Lower leg skin (tissue), 4 donors: ENCODE data around the gene PPM1K. TPM values are rescaled to one million over a fixed set of nuclear protein-coding genes. Genes with fewer than 3 reads are reported as not detected.

ENCODE experiments used
- DNase-seq, 2 donors: peaks; one replicate each; pipeline ENCODE4 v3.0.0-alpha.2; 2019; ENCODE audit warnings: low spot score in 2 of 2
- H3K4me3 ChIP-seq: fragments of 200-600 bp; sonication (generic); 2 replicates; pipeline ENCODE4 v1.5.1; 2017; ENCODE audit warnings: mild to moderate bottlenecking, low read depth; ENCODE audit not compliant: poor library complexity, severe bottlenecking
- CTCF ChIP-seq, 3 donors: fragments of 450-650 bp; IDR thresholded peaks; one replicate each; pipeline ENCODE4 v1.5.1; 2016; ENCODE audit warnings: antibody characterized with exemption in 3 of 3, mild to moderate bottlenecking in 3 of 3, moderate library complexity in 2 of 3
- POLR2A ChIP-seq, 2 donors: fragments of 450-650 bp; IDR thresholded peaks; one replicate each; pipeline ENCODE4 v1.6.1; 2016 to 2017; ENCODE audit warnings: antibody characterized with exemption in 2 of 2, mild to moderate bottlenecking in 1 of 2, moderate library complexity in 1 of 2
- WGBS, 2 donors: methylation state at CpG; one replicate each; pipeline ENCODE4 v1.1.5; 2018; 5-methylcytosine and 5-hydroxymethylcytosine counted together
- intact Hi-C: fragments of 100-400 bp; cut with DNase I; formaldehyde crosslinking; loops from one replicate; pipeline ENCODE4 v1.15.0; 2023; ENCODE audit warnings: low total_unique reads
- total RNA-seq, 4 donors: library from RNA; depleted of rRNA; stranded (reverse); fragments of >200 nt; gene quantifications; one replicate each; pipeline ENCODE4 v1.1.0, GENCODE V29; 2016

The PPM1K gene
- total RNA-seq, 4 donors from 2014 or later: 7.4 to 13.6 (median 8.2) TPM

GRCh38 chr4:88247148-88247547 lies 37.2 kb downstream of the PPM1K start:
- intact Hi-C loops: no loop called here
- 68 to 82% methylated on average over 3 of the region's 3 CpGs for WGBS, 2 donors
- TF ChIP-seq CTCF (IDR thresholded peaks at IDR 0.05) (no peak), POLR2A (IDR thresholded peaks at IDR 0.05) (no peak)
- H3K4me3 ChIP-seq: no peak overlapping the region
- no peak for DNase-seq

GRCh38 chr4:88246600-88246999 lies 37.8 kb downstream of the PPM1K start:
- 71 to 85% methylated on average over 2 of the region's 2 CpGs for WGBS, 2 donors
- intact Hi-C loops: no loop called here
- TF ChIP-seq CTCF (IDR thresholded peaks at IDR 0.05) (no peak), POLR2A (IDR thresholded peaks at IDR 0.05) (no peak)
- H3K4me3 ChIP-seq: no peak overlapping the region
- no peak for DNase-seq

- no peak for DNase-seq
- TF ChIP-seq CTCF (IDR thresholded peaks at IDR 0.05): no peak
- TF ChIP-seq POLR2A (IDR thresholded peaks at IDR 0.05): no peak
- 68 to 74% methylated on average over 16 to 17 of the region's 17 CpGs for WGBS, 2 donors
These were observed 39.4 kb downstream of the PPM1K start for GRCh38 chr4:88244816-88245579.

GRCh38 chr4:88244056-88244455 lies 40.3 kb downstream of the PPM1K start:
- H3K4me3 ChIP-seq: no peak overlapping the region
- intact Hi-C loops: no loop called here
- WGBS, 2 donors: 84 to 89% methylated on average over 8 to 13 of the region's 13 CpGs
- TF ChIP-seq CTCF (IDR thresholded peaks at IDR 0.05): no peak
- no peak for DNase-seq

More at GRCh38 chr4:88244816-88245579, 39.4 kb downstream of the PPM1K start:
- intact Hi-C loops: no loop called here
- H3K4me3 ChIP-seq: no peak overlapping the region

GRCh38 chr4:88242144-88242543 lies 42.2 kb downstream of the PPM1K start:
- DNase-seq: no peak
- intact Hi-C loops: no loop called here
- H3K4me3 ChIP-seq: no peak overlapping the region
- TF ChIP-seq CTCF (IDR thresholded peaks at IDR 0.05): no peak
- no peak for TF ChIP-seq POLR2A (IDR thresholded peaks at IDR 0.05)
- WGBS, 2 donors: 94 to 96% methylated on average over 1 of the region's 1 CpG

- peak in 1 of 2 donors; percentile 43 for DNase-seq
- intact Hi-C loops: no loop called here
- TF ChIP-seq CTCF (IDR thresholded peaks at IDR 0.05) (no peak), POLR2A (IDR thresholded peaks at IDR 0.05) (no peak)
- WGBS, 2 donors: 75 to 88% methylated on average over 1 of the region's 1 CpG
- no peak overlapping the region for H3K4me3 ChIP-seq
These were observed 44.1 kb downstream of the PPM1K start for GRCh38 chr4:88240297-88240714.
